GM19438 (cell line): ENCODE measurements around the gene ACADS.
A peak's percentile ranks its signal among the peaks of the same experiment; 100 is the strongest.

Source experiments
- ATAC-seq: cut with Tn5 transposase; IDR thresholded peaks from one replicate; pipeline ENCODE4 v1.9.1; 2021; ENCODE audit warnings: low read depth; ENCODE audit not compliant: unreplicated experiment

ACADS gene

GRCh38 chr12:120699553-120699952, 26.1 kb upstream of the ACADS start:
- no peak for ATAC-seq

GRCh38 chr12:120700886-120701285, 24.7 kb upstream of the ACADS start:
- ATAC-seq = no peak

GRCh38 chr12:120702637-120703036, 23.0 kb upstream of the ACADS start:
- ATAC-seq = no peak

- no peak for ATAC-seq
Measured at GRCh38 chr12:120703311-120703942, 22.2 kb upstream of the ACADS start.

- ATAC-seq = no peak
Measured at GRCh38 chr12:120705618-120706017, 20.0 kb upstream of the ACADS start.

- no peak for ATAC-seq
Measured at GRCh38 chr12:120706029-120706428, 19.6 kb upstream of the ACADS start.

GRCh38 chr12:120708651-120709050, 17.0 kb upstream of the ACADS start:
- no peak for ATAC-seq

GRCh38 chr12:120710031-120710804, 15.4 kb upstream of the ACADS start, which contains the start of gene UNC119B:
Gene UNC119B (plus strand): TSS chr12:120710458. CDS start chr12:120710475, 17 bp downstream.
- ATAC-seq = peak; percentile 64

- ATAC-seq = peak; percentile 39
Measured at GRCh38 chr12:120710805-120711296, 14.8 kb upstream of the ACADS start.

GRCh38 chr12:120711411-120711810, 14.2 kb upstream of the ACADS start:
- ATAC-seq = no peak

GRCh38 chr12:120712610-120713009, 13.0 kb upstream of the ACADS start:
- ATAC-seq = no peak

GRCh38 chr12:120713861-120714482, 11.7 kb upstream of the ACADS start:
- no peak for ATAC-seq

GRCh38 chr12:120718055-120718454, 7.6 kb upstream of the ACADS start:
- no peak for ATAC-seq

GRCh38 chr12:120719072-120719471, 6.6 kb upstream of the ACADS start:
- no peak for ATAC-seq

- no peak for ATAC-seq
Measured at GRCh38 chr12:120719496-120720233, 6.0 kb upstream of the ACADS start.

- ATAC-seq = no peak
Measured at GRCh38 chr12:120720234-120720986, 5.2 kb upstream of the ACADS start.

GRCh38 chr12:120720987-120721801, 4.4 kb upstream of the ACADS start:
- no peak for ATAC-seq

GRCh38 chr12:120721866-120722265, 3.8 kb upstream of the ACADS start:
- no peak for ATAC-seq

GRCh38 chr12:120722784-120723183, 2.8 kb upstream of the ACADS start:
- no peak for ATAC-seq
